Right cardiac atrium (tissue), 5 donors: Measurements from ENCODE around the gene PCNX4. TPM values are rescaled to one million over a fixed set of nuclear protein-coding genes. Genes with fewer than 3 reads are reported as not detected.

Source experiments
- ATAC-seq, 2 donors: fragments of 200-7000 bp; cut with Tn5 transposase; one replicate each; pipeline versions ENCODE4 v1.8.0 to v1.9.1; 2020; ENCODE audit warnings: moderate library complexity in 2 of 2, mild to moderate bottlenecking in 1 of 2
- DNase-seq, 3 donors: peaks; one replicate each; pipeline ENCODE4 v3.0.0-alpha.2; 2020
- H3K27ac ChIP-seq: one replicate; pipeline ENCODE4 v1.5.1; 2013; ENCODE audit warnings: mild to moderate bottlenecking, low read length, control low read depth, moderate library complexity
- H3K27me3 ChIP-seq: one replicate; pipeline ENCODE4 v1.6.1; 2013; ENCODE audit not compliant: control insufficient read depth, insufficient read depth
- H3K4me1 ChIP-seq: one replicate; pipeline ENCODE4 v1.6.1; 2013; ENCODE audit warnings: low read length; ENCODE audit not compliant: control insufficient read depth, insufficient read depth
- H3K4me3 ChIP-seq: one replicate; pipeline ENCODE4 v1.5.1; 2013; ENCODE audit warnings: low read length, control low read depth
- H3K9me3 ChIP-seq: one replicate; pipeline ENCODE4 v1.6.1; 2013; ENCODE audit warnings: low read length; ENCODE audit not compliant: control insufficient read depth
- WGBS: extraction: QIAGEN DNeasy Blood & Tissue Kit; methylation state at CpG from one replicate; pipeline ENCODE4 v1.1.7; 2013; 5-methylcytosine and 5-hydroxymethylcytosine counted together
- intact Hi-C, 4 donors: fragments of 100-400 bp; cut with DNase I; formaldehyde crosslinking; loops; one replicate each; pipeline versions ENCODE4 v1.11.0 to v1.14.0; 2022 to 2023
- polyA plus RNA-seq: library from polyadenylated mRNA; stranded (reverse); fragments of 200-250 nt; gene quantifications from one replicate; pipeline ENCODE4 v1.2.3, GENCODE V29; 2013
- total RNA-seq, 4 donors: library from RNA; stranded (reverse); fragmentation: NEBNext Ultra II Directional; extraction: Animal tissue kit (Norgen Biotek cat#: 25700); gene quantifications; one replicate each; pipeline ENCODE4 v1.2.1, GENCODE V29; 2021
- donor health status: healthy with polysubstance abuse.
- donor health status: DM: no; HTN: yes; CAD: no.
- donor health status: DM: no; HTN: no; CAD: no.
- donor health status: DM: no; HTN: yes; CAD: no; lungs with severe emphysema.
- donor health status: DM: yes; HTN: yes; CAD: no.

Gene PCNX4
- total and polyA plus RNA-seq, 5 donors = 19.5 to 41.3 (median 32.4) TPM

- Histone ChIP-seq H3K4me3 (no peak overlapping the region), H3K4me1 (no peaks in the 10 kb centered on the region), H3K9me3 (no peaks in the 10 kb centered on the region), H3K27ac (peak overlapping the region; percentile 50), H3K27me3 (no peaks in the 10 kb centered on the region)
- DNase-seq = no peak
- peak; percentile 18 to 50 for ATAC-seq
- intact Hi-C loops = no loop called here
- 56% methylated on average over 6 of the region's 6 CpGs for WGBS
Measured at GRCh38 chr14:60204843-60205774, 113.4 kb downstream of the PCNX4 start.

GRCh38 chr14:60206249-60206670 is 114.5 kb downstream of the PCNX4 start:
- Histone ChIP-seq H3K27me3 (no peaks in the 10 kb centered on the region), H3K9me3 (no peaks in the 10 kb centered on the region), H3K4me3 (no peak overlapping the region), H3K4me1 (no peaks in the 10 kb centered on the region), H3K27ac (no peak overlapping the region)
- WGBS = 67% methylated on average over 7 of the region's 7 CpGs
- intact Hi-C loops = no loop called here
- ATAC-seq (no peak), DNase-seq (no peak)

- intact Hi-C loops = no loop called here
- H3K4me3 ChIP-seq = no peak overlapping the region
- no peak for DNase-seq
- no peaks in the 10 kb centered on the region for H3K27me3 ChIP-seq
- no peaks in the 10 kb centered on the region for H3K9me3 ChIP-seq
- no peak for ATAC-seq
- H3K4me1 ChIP-seq = no peaks in the 10 kb centered on the region
- WGBS = 87% methylated on average over 6 of the region's 6 CpGs
- H3K27ac ChIP-seq = no peak overlapping the region
Measured at GRCh38 chr14:60206837-60207533, 115.3 kb downstream of the PCNX4 start.

GRCh38 chr14:60210703-60211102 is 119.0 kb downstream of the PCNX4 start:
- 54% methylated on average over 1 of the region's 1 CpG for WGBS
- no peak for ATAC-seq
- intact Hi-C loops = no loop called here
- no peaks in the 10 kb centered on the region for H3K27me3 ChIP-seq
- H3K4me3 ChIP-seq = no peak overlapping the region
- H3K4me1 ChIP-seq = no peaks in the 10 kb centered on the region
- H3K27ac ChIP-seq = no peak overlapping the region
- no peaks in the 10 kb centered on the region for H3K9me3 ChIP-seq
- DNase-seq = no peak

GRCh38 chr14:60211153-60211552 is 119.4 kb downstream of the PCNX4 start:
- DNase-seq (no peak), ATAC-seq (no peak)
- Histone ChIP-seq H3K9me3 (no peaks in the 10 kb centered on the region), H3K27ac (no peak overlapping the region), H3K4me1 (no peaks in the 10 kb centered on the region), H3K27me3 (no peaks in the 10 kb centered on the region), H3K4me3 (no peak overlapping the region)
- intact Hi-C loops = no loop called here
- 85% methylated on average over 3 of the region's 3 CpGs for WGBS

- DNase-seq (no peak), ATAC-seq (no peak)
- H3K4me3 ChIP-seq = no peak overlapping the region
- no peaks in the 10 kb centered on the region for H3K9me3 ChIP-seq
- no peaks in the 10 kb centered on the region for H3K27me3 ChIP-seq
- intact Hi-C loops = no loop called here
- no peak overlapping the region for H3K27ac ChIP-seq
- no peaks in the 10 kb centered on the region for H3K4me1 ChIP-seq
- 78% methylated on average over 5 of the region's 5 CpGs for WGBS
Measured at GRCh38 chr14:60212503-60213371, 121.0 kb downstream of the PCNX4 start.

GRCh38 chr14:60214003-60214402 is 122.3 kb downstream of the PCNX4 start:
- DNase-seq (no peak), ATAC-seq (no peak)
- no peaks in the 10 kb centered on the region for H3K4me1 ChIP-seq
- no peak overlapping the region for H3K4me3 ChIP-seq
- intact Hi-C loops = no loop called here
- no peaks in the 10 kb centered on the region for H3K9me3 ChIP-seq
- no peaks in the 10 kb centered on the region for H3K27me3 ChIP-seq
- 85% methylated on average over 3 of the region's 3 CpGs for WGBS
- no peak overlapping the region for H3K27ac ChIP-seq

- H3K4me3 ChIP-seq = no peak overlapping the region
- H3K27ac ChIP-seq = no peak overlapping the region
- no peak for DNase-seq
- 37% methylated on average over 1 of the region's 1 CpG for WGBS
- no peaks in the 10 kb centered on the region for H3K4me1 ChIP-seq
- H3K9me3 ChIP-seq = no peaks in the 10 kb centered on the region
- intact Hi-C loops = no loop called here
- H3K27me3 ChIP-seq = no peaks in the 10 kb centered on the region
- ATAC-seq = no peak
Measured at GRCh38 chr14:60214415-60215126, 122.8 kb downstream of the PCNX4 start.

- H3K27me3 ChIP-seq = no peaks in the 10 kb centered on the region
- DNase-seq = no peak
- intact Hi-C loops = no loop called here
- 69% methylated on average over 2 of the region's 2 CpGs for WGBS
- ATAC-seq = no peak
- H3K4me3 ChIP-seq = no peak overlapping the region
- no peaks in the 10 kb centered on the region for H3K9me3 ChIP-seq
- no peaks in the 10 kb centered on the region for H3K4me1 ChIP-seq
- no peak overlapping the region for H3K27ac ChIP-seq
Measured at GRCh38 chr14:60215127-60215444, 123.4 kb downstream of the PCNX4 start.

GRCh38 chr14:60215520-60216420 is 124.0 kb downstream of the PCNX4 start:
- no peaks in the 10 kb centered on the region for H3K27me3 ChIP-seq
- intact Hi-C loops = no loop called here

More at GRCh38 chr14:60215520-60216420, 124.0 kb downstream of the PCNX4 start:
- no peak overlapping the region for H3K27ac ChIP-seq
- WGBS = 86% methylated on average over 4 of the region's 4 CpGs
- no peaks in the 10 kb centered on the region for H3K4me1 ChIP-seq
- no peak for ATAC-seq
- H3K4me3 ChIP-seq = no peak overlapping the region
- no peaks in the 10 kb centered on the region for H3K9me3 ChIP-seq
- DNase-seq = no peak
